Germinal center (tissue), 1 donor: ENCODE measurements around the gene GRK7.
"Not testable (repeated sequence)": the region's sequence is repeated elsewhere in the genome, so short reads cannot be mapped to it uniquely, and the experiment has no call there.

ENCODE experiments used
- DNase-seq: peaks from one replicate; pipeline ENCODE4 v3.0.0; 2012; ENCODE audit warnings: mixed read lengths, low spot score

The GRK7 gene

GRCh38 chr3:141763088-141763750 lies at the start of gene GRK7:
Gene GRK7, plus strand, starts transcription at chr3:141763408. Its CDS starts 14,877 bp downstream, at chr3:141778285.
- DNase-seq: no peak

- DNase-seq: no peak
Observed at GRCh38 chr3:141714671-141715070, 48.5 kb upstream of the GRK7 start.

DNA sequence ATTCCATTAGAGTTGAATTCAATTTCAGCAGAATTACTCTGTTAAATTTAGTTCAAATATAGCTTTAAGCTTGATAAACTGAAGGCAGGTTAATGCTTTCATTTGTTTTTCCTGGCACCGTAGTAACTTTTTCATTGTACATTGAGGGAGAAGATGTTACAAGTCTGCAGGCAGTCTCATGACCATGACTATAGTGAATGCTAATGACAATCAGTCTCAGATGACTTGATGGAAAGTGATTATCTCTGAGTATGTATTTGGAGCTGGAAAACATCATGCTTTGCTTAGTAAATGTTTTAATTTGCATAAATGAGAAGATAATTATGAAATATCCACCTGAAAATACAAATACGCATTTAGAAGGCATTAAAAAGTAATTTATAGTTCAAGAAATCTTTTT lies 41.1 kb upstream of the GRK7 start:
- DNase-seq: no peak

DNA sequence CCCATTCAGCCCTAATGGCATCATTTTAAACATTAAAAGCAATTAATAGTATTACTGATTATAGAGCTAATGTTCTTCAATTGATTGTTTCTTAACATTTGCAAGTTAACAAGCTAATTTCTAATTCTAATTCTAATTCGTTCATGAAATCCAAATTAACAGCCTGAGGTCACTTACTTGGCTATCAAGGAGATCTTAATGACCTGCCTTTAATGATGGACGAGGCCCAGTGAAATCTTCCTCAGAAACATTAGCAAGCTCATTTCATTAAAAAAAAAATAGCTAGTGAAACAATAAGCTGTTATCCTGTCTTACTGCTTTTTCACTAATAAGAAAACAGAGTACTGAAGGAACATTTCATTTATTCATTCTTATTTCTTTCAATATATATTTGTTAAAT lies 40.6 kb upstream of the GRK7 start:
- no peak for DNase-seq

DNA sequence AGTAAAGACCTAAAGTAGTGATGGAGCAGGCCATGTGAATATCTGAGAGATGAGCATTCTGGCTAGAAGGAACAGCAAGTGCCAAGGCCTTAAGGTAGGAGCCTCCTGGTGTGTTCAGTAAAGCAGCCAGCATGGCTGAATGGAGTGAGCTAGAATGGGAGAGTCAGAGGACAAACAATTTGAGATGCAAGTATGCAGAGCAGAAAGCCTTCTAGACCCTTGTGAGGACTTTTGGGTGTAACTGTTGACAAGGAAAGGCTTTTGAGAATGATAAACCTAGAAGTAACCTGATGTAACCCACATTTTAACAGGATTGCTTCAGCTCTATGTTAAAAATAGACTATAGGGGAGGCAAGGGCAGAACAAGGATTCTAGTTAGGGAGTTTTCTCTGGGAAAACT lies 40.0 kb upstream of the GRK7 start:
- DNase-seq: no peak

DNA sequence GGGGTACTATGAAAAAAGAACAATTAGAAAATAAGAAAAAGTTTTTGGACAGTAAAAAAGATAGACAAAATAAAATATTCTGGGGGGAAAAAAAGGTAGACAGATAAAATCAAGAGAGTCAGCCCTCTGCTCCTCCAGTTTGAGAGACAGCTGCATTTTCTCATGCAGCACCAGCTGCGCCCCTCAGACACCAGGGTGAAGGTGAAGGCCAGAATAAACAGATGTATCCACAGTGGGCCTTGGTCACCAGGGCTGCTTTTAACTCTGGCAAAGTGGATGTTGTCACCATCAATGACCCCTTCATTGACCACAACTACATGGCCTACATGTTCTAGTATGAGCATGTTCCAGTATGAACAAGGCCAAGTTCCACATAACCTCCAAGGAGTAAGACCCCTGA lies 39.0 kb upstream of the GRK7 start:
- no peak for DNase-seq

DNA sequence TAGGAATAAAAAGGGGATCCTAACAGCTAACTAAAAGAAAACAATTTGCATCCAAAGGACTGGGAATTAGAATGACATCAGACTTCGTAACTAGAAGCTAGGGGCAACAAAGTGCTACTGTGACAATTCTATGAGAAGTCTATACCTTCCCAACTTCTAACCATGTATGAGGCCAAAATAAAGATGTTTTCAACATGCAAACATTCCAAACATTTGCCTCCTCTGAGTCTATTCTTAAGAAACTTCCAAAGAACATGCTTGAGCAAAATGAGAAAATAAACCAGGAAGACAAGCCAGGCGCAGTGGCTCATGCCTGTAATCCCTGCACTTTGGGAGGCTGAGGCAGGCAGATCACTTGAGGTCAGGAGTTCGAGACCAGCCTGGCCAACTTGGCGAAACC lies 38.2 kb upstream of the GRK7 start:
- DNase-seq: no peak

DNA sequence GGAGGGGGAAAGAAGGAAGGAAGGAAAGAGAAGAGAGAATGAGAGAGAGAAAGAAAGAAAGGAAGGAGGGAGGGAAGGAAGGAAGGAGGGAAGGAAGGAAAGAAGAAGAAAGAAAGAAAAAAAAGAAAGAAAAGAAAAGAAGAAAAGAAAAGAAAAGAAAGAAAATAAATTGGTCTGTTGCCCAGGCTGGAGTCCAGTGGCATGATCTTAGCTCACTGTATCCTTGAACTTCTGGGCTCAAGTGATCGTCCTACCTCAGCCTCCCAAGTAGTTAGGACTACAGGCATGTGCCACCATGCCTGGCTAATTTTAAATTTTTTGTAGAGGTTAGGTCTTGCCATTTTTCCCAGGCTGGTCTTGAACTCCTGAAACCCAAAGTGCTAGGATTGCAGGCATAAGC lies 36.7 kb upstream of the GRK7 start:
- no peak for DNase-seq

DNA sequence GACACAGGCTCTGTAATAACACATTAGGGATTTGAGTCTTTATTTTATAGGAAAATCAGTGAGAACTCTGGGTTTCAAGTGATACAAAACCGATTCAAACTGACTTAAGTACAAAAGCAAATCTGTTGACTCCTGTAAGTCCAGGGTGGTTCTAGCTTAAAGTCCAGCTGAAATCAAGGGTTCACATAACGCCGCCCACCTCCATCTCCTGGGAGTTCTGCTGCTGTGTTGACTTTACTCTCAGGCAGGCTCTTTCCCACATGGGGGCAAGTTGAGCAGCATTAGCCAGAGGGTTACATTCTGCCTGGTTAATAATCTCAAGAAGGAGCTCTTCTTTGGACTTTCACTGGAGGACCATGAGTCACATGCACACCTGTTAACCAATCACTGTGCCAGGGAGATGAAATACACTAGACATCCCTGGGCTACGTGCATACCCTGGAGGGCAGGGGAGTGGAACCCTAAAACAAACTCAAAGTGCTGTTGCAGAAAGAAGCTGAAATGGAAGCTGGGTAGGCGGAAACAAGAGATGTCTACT lies 34.8 kb upstream of the GRK7 start:
- DNase-seq: no peak

DNA sequence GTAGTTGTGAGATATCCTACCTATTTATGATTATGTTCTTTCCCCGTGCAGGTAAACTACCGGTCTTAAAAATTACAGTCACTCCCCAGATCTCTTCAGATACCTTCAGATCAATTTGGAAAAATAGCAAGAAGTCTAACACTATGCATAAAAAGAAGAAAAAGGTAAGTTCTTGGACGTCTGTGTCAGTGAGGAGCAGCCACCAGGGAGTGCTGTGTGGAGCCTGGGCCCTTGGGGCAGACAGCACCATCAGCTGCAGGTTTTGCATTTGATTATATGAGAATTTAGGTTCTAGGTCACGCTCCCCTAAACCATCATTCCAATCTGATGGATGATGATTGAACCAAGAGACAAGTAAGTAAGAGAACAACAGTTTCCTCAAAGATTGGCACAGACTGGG lies 34.0 kb upstream of the GRK7 start:
- no peak for DNase-seq

- DNase-seq: no peak
Observed at GRCh38 chr3:141735176-141735575, 28.0 kb upstream of the GRK7 start.

- DNase-seq: no peak
Observed at GRCh38 chr3:141735770-141736465, 27.3 kb upstream of the GRK7 start.

DNA sequence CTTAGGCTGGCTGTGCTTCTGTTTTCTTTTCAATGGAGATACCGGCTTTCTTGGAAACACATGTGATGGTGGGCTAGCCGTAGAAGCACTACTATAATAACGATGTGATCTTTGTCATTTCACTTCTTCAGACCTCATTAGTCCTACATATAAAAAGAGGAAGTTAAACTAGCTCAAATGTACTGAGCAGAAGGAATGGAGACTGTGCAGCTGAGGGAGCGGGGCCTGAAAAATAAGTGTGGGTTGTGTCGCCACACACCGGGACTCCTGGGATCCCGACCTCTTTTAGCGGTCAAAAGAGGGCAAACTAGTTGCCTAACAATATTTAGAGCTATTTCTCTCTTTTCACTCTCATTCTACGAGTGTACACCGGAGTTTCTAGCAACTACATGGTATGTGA lies 26.1 kb upstream of the GRK7 start:
- DNase-seq: peak; percentile 38

DNA sequence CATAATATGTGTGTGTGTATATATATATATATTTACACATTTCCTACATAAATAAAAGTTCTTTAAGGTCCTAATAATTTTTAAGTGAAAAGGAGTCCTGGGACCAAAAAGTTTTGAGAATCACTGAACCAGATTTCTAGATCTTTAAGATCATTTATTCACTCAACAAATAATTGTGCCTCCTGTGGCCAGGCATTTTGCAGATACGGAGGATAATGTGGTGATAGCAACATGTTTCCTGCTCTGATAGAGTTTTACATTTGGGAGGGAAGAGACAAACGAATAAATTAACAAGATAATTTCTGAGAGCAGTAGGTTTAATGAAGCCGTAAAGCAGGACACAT lies 25.6 kb upstream of the GRK7 start:
- no peak for DNase-seq

GRCh38 chr3:141738022-141738890 lies 25.0 kb upstream of the GRK7 start, which contains the start of gene RNF7:
Gene RNF7, plus strand, starts transcription at chr3:141738298. Its CDS starts 44 bp downstream, at chr3:141738342.
- peak; percentile 95 for DNase-seq

- DNase-seq: no peak
Observed at GRCh38 chr3:141738891-141739363, 24.3 kb upstream of the GRK7 start.

GRCh38 chr3:141739731-141740130 lies 23.5 kb upstream of the GRK7 start:
- no peak for DNase-seq

GRCh38 chr3:141740349-141740748 lies 22.9 kb upstream of the GRK7 start:
- DNase-seq: no peak

GRCh38 chr3:141743305-141743704 lies 19.9 kb upstream of the GRK7 start:
- DNase-seq: no peak

GRCh38 chr3:141746962-141747361 lies 16.2 kb upstream of the GRK7 start:
- DNase-seq: no peak

GRCh38 chr3:141753399-141753798 lies 9.8 kb upstream of the GRK7 start:
- DNase-seq: no peak

DNA sequence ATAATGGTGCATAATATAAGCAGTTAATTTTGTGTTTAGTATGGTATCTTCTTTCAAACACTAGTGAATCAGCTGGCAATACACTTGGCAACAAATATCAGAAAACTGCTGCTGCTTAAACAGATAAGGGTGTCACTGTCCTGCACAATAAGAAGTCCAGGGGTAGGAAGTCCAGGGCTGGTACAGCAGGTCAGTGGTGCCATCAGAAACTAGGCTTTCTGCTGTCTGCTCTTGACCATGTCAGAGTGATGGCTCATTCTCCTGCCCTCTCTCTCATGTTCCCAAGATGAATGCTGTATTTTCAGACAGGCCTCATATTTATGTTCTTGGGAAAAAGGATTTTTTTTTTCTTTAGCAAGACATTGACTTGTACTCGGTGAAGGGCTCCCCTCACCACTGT lies 9.2 kb upstream of the GRK7 start:
- DNase-seq: no peak

DNA sequence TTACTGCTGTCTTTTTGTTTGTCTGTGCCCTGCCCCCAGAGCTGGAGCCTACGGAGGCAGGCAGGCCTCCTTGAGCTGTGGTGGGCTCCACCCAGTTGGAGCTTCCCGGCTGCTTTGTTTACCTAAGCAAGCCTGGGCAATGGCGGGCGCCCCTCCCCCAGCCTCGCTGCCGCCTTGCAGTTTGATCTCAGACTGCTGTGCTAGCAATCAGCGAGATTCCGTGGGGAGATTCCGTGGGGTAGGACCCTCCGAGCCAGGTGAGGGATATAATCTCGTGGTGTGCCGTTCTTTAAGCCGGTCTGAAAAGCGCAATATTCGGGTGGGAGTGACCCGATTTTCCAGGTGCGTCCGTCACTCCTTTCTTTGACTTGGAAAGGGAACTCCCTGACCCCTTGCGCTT lies 656 bp upstream of the GRK7 start:
- DNase-seq: not testable (repeated sequence)
